Measurements from ENCODE around the gene COMP.

COMP gene

GRCh38 chr19:18799389-18799970 lies 8.4 kb upstream of the COMP start:
- CTCF ChIA-PET = interaction anchor here (0.9 to 1.3 kb wide), 2 partner anchors 9 kb away, joined by 3 to 4 read pairs; partner anchors contain the start of gene COMP
- POLR2A ChIA-PET = no interaction called here
- no peak overlapping the region for H3K4me3 ChIP-seq (ENCODE audit: low read depth, low read length)
- TF ChIP-seq, protein P1, sequence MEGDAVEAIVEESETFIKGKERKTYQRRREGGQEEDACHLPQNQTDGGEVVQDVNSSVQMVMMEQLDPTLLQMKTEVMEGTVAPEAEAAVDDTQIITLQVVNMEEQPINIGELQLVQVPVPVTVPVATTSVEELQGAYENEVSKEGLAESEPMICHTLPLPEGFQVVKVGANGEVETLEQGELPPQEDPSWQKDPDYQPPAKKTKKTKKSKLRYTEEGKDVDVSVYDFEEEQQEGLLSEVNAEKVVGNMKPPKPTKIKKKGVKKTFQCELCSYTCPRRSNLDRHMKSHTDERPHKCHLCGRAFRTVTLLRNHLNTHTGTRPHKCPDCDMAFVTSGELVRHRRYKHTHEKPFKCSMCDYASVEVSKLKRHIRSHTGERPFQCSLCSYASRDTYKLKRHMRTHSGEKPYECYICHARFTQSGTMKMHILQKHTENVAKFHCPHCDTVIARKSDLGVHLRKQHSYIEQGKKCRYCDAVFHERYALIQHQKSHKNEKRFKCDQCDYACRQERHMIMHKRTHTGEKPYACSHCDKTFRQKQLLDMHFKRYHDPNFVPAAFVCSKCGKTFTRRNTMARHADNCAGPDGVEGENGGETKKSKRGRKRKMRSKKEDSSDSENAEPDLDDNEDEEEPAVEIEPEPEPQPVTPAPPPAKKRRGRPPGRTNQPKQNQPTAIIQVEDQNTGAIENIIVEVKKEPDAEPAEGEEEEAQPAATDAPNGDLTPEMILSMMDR (IDR thresholded peaks at IDR 0.05; ENCODE audit: insufficient read depth, low read length, missing control alignments) = no peak
- DNase-seq (ENCODE audit: low read depth, low spot score) = no peak

- TF ChIP-seq, protein P1 (IDR thresholded peaks at IDR 0.05; ENCODE audit: insufficient read depth, low read length, missing control alignments) = no peak
- ChIA-PET POLR2A (no interaction called here), CTCF (interaction anchor here (0.8 to 1.1 kb wide), 2 partner anchors 48 to 62 kb away, joined by 3 read pairs; no protein-coding TSS in a partner anchor)
- DNase-seq (ENCODE audit: low read depth, low spot score) = no peak
- H3K4me3 ChIP-seq (ENCODE audit: low read depth, low read length) = no peak overlapping the region
These were observed 7.6 kb upstream of the COMP start for GRCh38 chr19:18798384-18799352.

- POLR2A ChIA-PET = interaction anchor here (0.6 to 1.0 kb wide), 2 partner anchors 48 to 300 kb away, joined by 3 read pairs; no protein-coding TSS in a partner anchor
- H3K4me3 ChIP-seq (ENCODE audit: low read depth, low read length) = no peak overlapping the region
- CTCF ChIA-PET = interaction anchor here (2.0 kb wide), 1 partner anchor 20 kb away, joined by 5 read pairs; no protein-coding TSS in a partner anchor
- TF ChIP-seq, protein P1 (IDR thresholded peaks at IDR 0.05; ENCODE audit: insufficient read depth, low read length, missing control alignments) = no peak
- no peak for DNase-seq (ENCODE audit: low read depth, low spot score)
These were observed 5.1 kb upstream of the COMP start for GRCh38 chr19:18796239-18796638.

GRCh38 chr19:18795540-18795939 lies 4.4 kb upstream of the COMP start:
- DNase-seq (ENCODE audit: low read depth, low spot score) = no peak
- no peak overlapping the region for H3K4me3 ChIP-seq (ENCODE audit: low read depth, low read length)
- ChIA-PET POLR2A (interaction anchor here (0.6 kb wide), 1 partner anchor 300 kb away, joined by 3 read pairs; no protein-coding TSS in a partner anchor), CTCF (no interaction called here)
- TF ChIP-seq, protein P1 (IDR thresholded peaks at IDR 0.05; ENCODE audit: insufficient read depth, low read length, missing control alignments) = no peak

GRCh38 chr19:18794692-18795091 lies 3.6 kb upstream of the COMP start:
- ChIA-PET POLR2A (no interaction called here), CTCF (interaction anchor here (1.1 kb wide), 1 partner anchor 62 kb away, joined by 3 read pairs; no protein-coding TSS in a partner anchor)
- DNase-seq (ENCODE audit: low read depth, low spot score) = no peak
- TF ChIP-seq, protein P1 (IDR thresholded peaks at IDR 0.05; ENCODE audit: insufficient read depth, low read length, missing control alignments) = no peak
- no peak overlapping the region for H3K4me3 ChIP-seq (ENCODE audit: low read depth, low read length)

DNA sequence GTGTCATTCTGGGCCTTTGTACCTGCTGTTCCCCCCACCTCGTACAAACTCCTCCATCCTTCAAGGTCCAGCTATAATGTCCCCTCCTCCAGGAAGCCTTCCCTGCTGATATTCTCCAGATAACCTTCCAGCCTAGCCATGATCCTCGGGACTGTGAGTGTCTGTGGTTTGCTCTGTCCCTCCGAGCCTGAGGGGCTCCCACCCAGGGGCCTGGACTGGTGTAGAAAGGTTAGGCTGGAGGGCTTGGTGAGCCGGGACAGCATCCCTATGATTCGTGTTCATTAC lies 2.9 kb upstream of the COMP start:
- H3K4me3 ChIP-seq (ENCODE audit: low read depth, low read length) = no peak overlapping the region
- TF ChIP-seq, protein P1 (IDR thresholded peaks at IDR 0.05; ENCODE audit: insufficient read depth, low read length, missing control alignments) = no peak
- no peak for DNase-seq (ENCODE audit: low read depth, low spot score)
- ChIA-PET CTCF (no interaction called here), POLR2A (no interaction called here)

Measured in AG04449 (cell line).